ENCODE results near the gene ANKRD13B. TPM values are rescaled to one million over a fixed set of nuclear protein-coding genes. Genes with fewer than 3 reads are reported as not detected.

ANKRD13B gene
- total RNA-seq, 2 experiments from 2014 or later, result 12.3 to 12.8 TPM

- no peaks in the 10 kb centered on the region for H3K27me3 Mint-ChIP-seq
- no peak for DNase-seq
- H3K4me3 Mint-ChIP-seq, result peak overlapping the region; percentile 68
- POLR2A ChIA-PET, result no interaction called here
- no peaks in the 10 kb centered on the region for H3K36me3 Mint-ChIP-seq (ENCODE audit: low read depth)
- no peaks in the 10 kb centered on the region for H3K9me3 Mint-ChIP-seq
- CTCF ChIA-PET, result interaction anchor here (0.6 to 5.0 kb wide), 6 partner anchors 10 to 127 kb away, joined by 3 to 116 read pairs (median 6); no protein-coding TSS in a partner anchor
- no peak overlapping the region for H3K27ac Mint-ChIP-seq
- H3K4me1 Mint-ChIP-seq, result peaks cover 37% of the 10 kb centered on the region
These were observed 1.7 kb downstream of the ANKRD13B start for GRCh38 chr17:29594519-29595090.

- Mint-ChIP-seq H3K27me3 (no peaks in the 10 kb centered on the region), H3K4me1 (peaks cover 32% of the 10 kb centered on the region), H3K36me3 (ENCODE audit: low read depth) (no peaks in the 10 kb centered on the region), H3K27ac (no peak overlapping the region), H3K9me3 (no peaks in the 10 kb centered on the region), H3K4me3 (no peak overlapping the region)
- no peak for DNase-seq
- ChIA-PET CTCF (interaction anchor here (0.6 to 5.0 kb wide), 6 partner anchors 9 to 226 kb away, joined by 3 to 116 read pairs (median 12); no protein-coding TSS in a partner anchor), POLR2A (no interaction called here)
These were observed 2.4 kb downstream of the ANKRD13B start for GRCh38 chr17:29595107-29595942.

- Mint-ChIP-seq H3K36me3 (ENCODE audit: low read depth) (no peaks in the 10 kb centered on the region), H3K27me3 (no peaks in the 10 kb centered on the region), H3K4me1 (peaks cover 25% of the 10 kb centered on the region), H3K4me3 (no peak overlapping the region), H3K9me3 (no peaks in the 10 kb centered on the region), H3K27ac (no peak overlapping the region)
- ChIA-PET POLR2A (no interaction called here), CTCF (interaction anchor here (0.6 to 3.7 kb wide), 5 partner anchors 15 to 1370 kb away, joined by 3 to 18 read pairs (median 7); no protein-coding TSS in a partner anchor)
- DNase-seq, result no peak
These were observed 3.2 kb downstream of the ANKRD13B start for GRCh38 chr17:29595943-29596774.

GRCh38 chr17:29596811-29597210 lies 3.9 kb downstream of the ANKRD13B start:
- ChIA-PET CTCF (interaction anchor here (0.6 to 3.7 kb wide), 5 partner anchors 12 to 1369 kb away, joined by 3 to 18 read pairs (median 7); no protein-coding TSS in a partner anchor), POLR2A (no interaction called here)
- Mint-ChIP-seq H3K4me1 (peaks cover 18% of the 10 kb centered on the region), H3K4me3 (no peak overlapping the region), H3K36me3 (ENCODE audit: low read depth) (no peaks in the 10 kb centered on the region), H3K9me3 (no peaks in the 10 kb centered on the region), H3K27ac (no peak overlapping the region), H3K27me3 (no peaks in the 10 kb centered on the region)
- no peak for DNase-seq

GRCh38 chr17:29597361-29598172 lies 4.6 kb downstream of the ANKRD13B start:
- no peak overlapping the region for H3K27ac Mint-ChIP-seq
- CTCF ChIA-PET, result interaction anchor here (1.5 to 3.7 kb wide), 4 partner anchors 12 to 20 kb away, joined by 5 to 18 read pairs (median 12); no protein-coding TSS in a partner anchor
- peaks cover 11% of the 10 kb centered on the region for H3K4me1 Mint-ChIP-seq
- H3K9me3 Mint-ChIP-seq, result no peaks in the 10 kb centered on the region
- H3K27me3 Mint-ChIP-seq, result no peaks in the 10 kb centered on the region
- H3K36me3 Mint-ChIP-seq (ENCODE audit: low read depth), result no peaks in the 10 kb centered on the region
- no peak overlapping the region for H3K4me3 Mint-ChIP-seq
- POLR2A ChIA-PET, result no interaction called here
- no peak for DNase-seq

- Mint-ChIP-seq H3K4me1 (no peaks in the 10 kb centered on the region), H3K27ac (no peak overlapping the region), H3K27me3 (no peaks in the 10 kb centered on the region), H3K4me3 (no peak overlapping the region), H3K36me3 (ENCODE audit: low read depth) (no peaks in the 10 kb centered on the region), H3K9me3 (no peaks in the 10 kb centered on the region)
- ChIA-PET POLR2A (no interaction called here), CTCF (interaction anchor here (1.2 to 4.3 kb wide), 3 partner anchors 9 to 15 kb away, joined by 3 to 14 read pairs (median 7); no protein-coding TSS in a partner anchor)
- DNase-seq, result no peak
These were observed 10.3 kb downstream of the ANKRD13B start for GRCh38 chr17:29603109-29603674.

- H3K4me3 Mint-ChIP-seq, result no peak overlapping the region
- no peaks in the 10 kb centered on the region for H3K27me3 Mint-ChIP-seq
- CTCF ChIA-PET, result interaction anchor here (0.7 to 4.8 kb wide), 6 partner anchors 10 to 35 kb away, joined by 3 to 29 read pairs (median 8); partner anchors contain the start of gene ANKRD13B
- no peak overlapping the region for H3K27ac Mint-ChIP-seq
- DNase-seq, result no peak
- H3K4me1 Mint-ChIP-seq, result no peaks in the 10 kb centered on the region
- POLR2A ChIA-PET, result no interaction called here
- H3K36me3 Mint-ChIP-seq (ENCODE audit: low read depth), result no peaks in the 10 kb centered on the region
- H3K9me3 Mint-ChIP-seq, result no peaks in the 10 kb centered on the region
These were observed 14.7 kb downstream of the ANKRD13B start for GRCh38 chr17:29607557-29608195.

GRCh38 chr17:29608986-29609385 lies 16.1 kb downstream of the ANKRD13B start:
- Mint-ChIP-seq H3K4me3 (no peak overlapping the region), H3K27ac (no peak overlapping the region), H3K36me3 (ENCODE audit: low read depth) (no peaks in the 10 kb centered on the region), H3K27me3 (no peaks in the 10 kb centered on the region), H3K4me1 (peaks cover 5% of the 10 kb centered on the region), H3K9me3 (no peaks in the 10 kb centered on the region)
- no peak for DNase-seq
- ChIA-PET CTCF (interaction anchor here (1.2 to 4.8 kb wide), 4 partner anchors 8 to 17 kb away, joined by 5 to 29 read pairs (median 8); partner anchors contain the start of gene ANKRD13B), POLR2A (no interaction called here)

- H3K9me3 Mint-ChIP-seq, result no peaks in the 10 kb centered on the region
- CTCF ChIA-PET, result interaction anchor here (2.1 to 4.8 kb wide), 3 partner anchors 9 to 19 kb away, joined by 7 to 29 read pairs (median 7); partner anchors contain the start of gene ANKRD13B
- H3K4me1 Mint-ChIP-seq, result peaks cover 19% of the 10 kb centered on the region
- no peak overlapping the region for H3K27ac Mint-ChIP-seq
- DNase-seq, result no peak
- H3K36me3 Mint-ChIP-seq (ENCODE audit: low read depth), result no peaks in the 10 kb centered on the region
- H3K27me3 Mint-ChIP-seq, result no peaks in the 10 kb centered on the region
- POLR2A ChIA-PET, result no interaction called here
- no peak overlapping the region for H3K4me3 Mint-ChIP-seq
These were observed 17.5 kb downstream of the ANKRD13B start for GRCh38 chr17:29610395-29610794.

GRCh38 chr17:29611351-29612093 lies 18.6 kb downstream of the ANKRD13B start:
- Mint-ChIP-seq H3K9me3 (no peaks in the 10 kb centered on the region), H3K4me1 (peaks cover 30% of the 10 kb centered on the region), H3K27me3 (peaks cover 6% of the 10 kb centered on the region), H3K27ac (no peak overlapping the region), H3K4me3 (no peak overlapping the region), H3K36me3 (ENCODE audit: low read depth) (no peaks in the 10 kb centered on the region)
- ChIA-PET CTCF (interaction anchor here (0.5 to 4.8 kb wide), 4 partner anchors 10 to 157 kb away, joined by 3 to 29 read pairs (median 7); partner anchors contain the start of gene ANKRD13B), POLR2A (no interaction called here)
- DNase-seq, result no peak

GRCh38 chr17:29612094-29612403 lies 19.1 kb downstream of the ANKRD13B start:
- H3K27me3 Mint-ChIP-seq, result peaks cover 8% of the 10 kb centered on the region
- H3K27ac Mint-ChIP-seq, result no peak overlapping the region
- H3K9me3 Mint-ChIP-seq, result no peaks in the 10 kb centered on the region
- ChIA-PET CTCF (interaction anchor here (0.5 to 4.8 kb wide), 4 partner anchors 10 to 158 kb away, joined by 3 to 29 read pairs (median 7); partner anchors contain the start of gene ANKRD13B), POLR2A (no interaction called here)
- H3K36me3 Mint-ChIP-seq (ENCODE audit: low read depth), result no peaks in the 10 kb centered on the region
- H3K4me3 Mint-ChIP-seq, result no peak overlapping the region
- no peak for DNase-seq
- H3K4me1 Mint-ChIP-seq, result peaks cover 35% of the 10 kb centered on the region

Data from activated CD4-positive, alpha-beta T cell treated with anti-CD3 and anti-CD28 coated beads, Interleukin-2, amount 10 ng/mL, durations not matched to agents 7 days and 5 days (primary cell).